NCI-H69 (cell line): Measurements from ENCODE around the gene CALM3.
"Not testable (repeated sequence)": the region's sequence is repeated elsewhere in the genome, so short reads cannot be mapped to it uniquely, and the experiment has no call there.

ENCODE experiments used
- DNase-seq: peaks from one replicate; lab custom pipeline; 2025; lab: John Stamatoyannopoulos, UW

CALM3 gene

GRCh38 chr19:46616631-46617322, 15.6 kb downstream of the CALM3 start:
- peak; percentile 88 for DNase-seq

DNA sequence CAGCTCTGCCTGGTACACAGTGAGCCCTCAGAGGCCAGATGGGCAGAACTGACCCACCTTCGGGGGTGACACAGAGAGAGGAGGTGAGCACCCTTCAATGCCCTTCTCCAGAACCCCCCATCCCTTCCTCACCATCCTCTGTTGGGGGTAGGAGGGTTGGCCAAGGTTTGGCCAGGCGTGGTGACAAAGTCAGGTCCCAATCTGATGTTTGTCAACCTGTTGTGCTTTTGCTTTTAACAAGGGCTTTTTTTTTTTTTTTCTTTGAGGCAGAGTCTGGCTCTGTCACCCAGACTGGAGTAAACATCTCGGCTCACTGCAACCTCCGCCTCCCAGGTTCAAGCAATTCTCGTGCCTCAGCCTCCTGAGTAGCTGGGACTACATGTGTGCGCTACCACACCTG, 16.5 kb downstream of the CALM3 start:
- no peak for DNase-seq

- DNase-seq: peak; percentile 76
These were observed 17.6 kb downstream of the CALM3 start for GRCh38 chr19:46618670-46619231.

- no peak for DNase-seq
These were observed 19.1 kb downstream of the CALM3 start for GRCh38 chr19:46620267-46620666.

GRCh38 chr19:46620716-46621115, 19.6 kb downstream of the CALM3 start:
- DNase-seq: no peak

DNA sequence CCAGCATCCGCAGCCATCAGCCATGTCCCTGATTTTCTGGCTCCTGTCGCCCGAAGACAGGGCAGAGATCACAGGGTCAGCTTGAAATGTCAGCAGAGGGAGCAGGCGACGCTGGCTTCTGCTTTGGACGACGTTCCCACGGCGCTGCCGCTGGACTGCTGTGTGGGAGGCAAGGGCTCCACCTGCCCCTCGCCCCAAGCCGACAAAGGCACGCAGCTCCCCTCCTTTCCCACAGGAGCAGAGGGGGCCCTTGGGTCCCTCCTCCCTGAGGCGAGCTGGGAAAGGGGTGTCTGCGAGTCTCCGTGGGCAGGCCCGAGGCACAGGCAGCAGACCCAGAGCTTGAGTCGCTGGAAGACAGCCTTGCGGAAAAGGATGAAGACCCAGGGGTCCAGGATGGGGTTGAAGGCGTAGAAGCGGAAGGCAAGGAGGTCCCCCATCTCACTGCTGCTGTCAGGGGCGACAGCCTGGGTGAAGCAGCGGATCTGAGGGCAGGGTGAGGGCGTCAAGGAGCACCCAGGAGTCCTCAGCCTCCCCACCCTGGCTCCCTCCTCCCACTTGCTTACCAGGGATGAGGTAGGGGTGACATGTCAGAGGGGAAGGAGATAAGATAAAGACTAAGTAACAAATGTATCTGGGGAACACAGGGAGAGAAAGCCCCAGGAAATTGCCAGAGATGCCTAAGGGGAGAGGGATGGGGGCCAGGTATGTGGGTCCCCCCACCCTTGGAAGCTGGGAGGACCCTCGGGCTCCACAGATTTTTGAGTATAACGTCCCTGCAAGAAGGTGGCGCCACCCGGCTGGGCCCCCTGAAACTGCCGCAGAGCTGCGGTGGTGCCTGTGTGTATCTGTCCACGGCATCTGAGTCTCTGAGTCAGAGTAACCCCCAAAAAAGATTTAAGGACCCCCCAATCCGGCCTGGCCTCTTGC, 20.3 kb downstream of the CALM3 start:
- DNase-seq: no peak

DNA sequence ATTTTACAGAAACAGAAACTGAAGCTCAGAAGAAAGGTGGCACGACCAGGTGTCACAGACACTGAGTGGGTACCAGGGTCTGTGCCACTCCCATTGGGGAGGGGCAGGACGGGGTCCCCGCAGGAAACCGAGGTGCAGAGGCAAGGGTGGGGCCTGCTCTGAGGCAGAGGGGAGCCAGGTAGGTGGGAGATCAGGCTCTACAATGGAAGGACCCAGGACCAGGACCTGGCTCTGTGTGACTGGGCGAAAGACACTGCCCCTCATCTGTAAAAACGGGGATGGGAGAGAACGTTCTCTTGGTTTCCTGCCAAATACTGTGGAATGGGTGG, 21.0 kb downstream of the CALM3 start:
- DNase-seq: no peak

GRCh38 chr19:46623915-46624502, 22.9 kb downstream of the CALM3 start:
- no peak for DNase-seq

DNA sequence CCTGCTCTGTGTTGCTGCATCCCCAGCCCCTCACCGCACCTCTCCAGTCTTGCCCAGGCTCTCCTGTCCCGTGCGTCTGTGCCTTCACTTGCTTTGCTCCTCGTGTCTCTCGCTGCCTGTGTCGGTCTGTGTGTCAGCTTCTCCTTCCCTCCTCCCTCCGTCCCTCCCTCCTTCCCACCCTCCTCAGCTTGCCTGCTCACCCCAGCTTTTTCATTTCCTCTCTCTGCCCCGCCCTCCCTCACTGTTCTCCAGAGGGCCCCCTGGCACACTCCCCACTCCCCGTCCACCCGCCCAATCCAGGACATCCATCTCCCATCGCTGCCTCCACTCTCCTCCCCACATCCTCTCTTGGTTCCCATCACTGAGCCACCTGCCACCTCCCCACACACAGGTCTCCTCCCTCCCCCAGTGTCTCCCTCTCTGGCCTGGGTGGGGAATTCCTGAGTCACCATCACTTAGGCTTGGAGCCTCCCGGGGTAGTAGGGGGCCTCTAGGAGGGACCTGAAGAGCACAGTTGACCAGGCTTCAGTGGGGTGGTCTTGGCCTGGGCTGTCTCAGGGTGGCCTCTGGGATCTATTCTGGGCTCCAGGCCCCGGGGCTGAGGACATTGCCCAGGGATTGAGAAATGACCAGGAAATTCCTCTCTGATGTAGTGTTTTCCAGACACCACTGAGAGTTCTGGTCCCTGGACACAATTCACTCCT, 24.0 kb downstream of the CALM3 start, which contains the start of gene PTGIR:
TSS of gene PTGIR (minus strand) at position 132 of the 704 bp plus-strand sequence. CDS start 864 bp downstream, outside the sequence.
- peak; percentile 54 for DNase-seq

GRCh38 chr19:46625731-46626130, 24.6 kb downstream of the CALM3 start:
- no peak for DNase-seq

DNA sequence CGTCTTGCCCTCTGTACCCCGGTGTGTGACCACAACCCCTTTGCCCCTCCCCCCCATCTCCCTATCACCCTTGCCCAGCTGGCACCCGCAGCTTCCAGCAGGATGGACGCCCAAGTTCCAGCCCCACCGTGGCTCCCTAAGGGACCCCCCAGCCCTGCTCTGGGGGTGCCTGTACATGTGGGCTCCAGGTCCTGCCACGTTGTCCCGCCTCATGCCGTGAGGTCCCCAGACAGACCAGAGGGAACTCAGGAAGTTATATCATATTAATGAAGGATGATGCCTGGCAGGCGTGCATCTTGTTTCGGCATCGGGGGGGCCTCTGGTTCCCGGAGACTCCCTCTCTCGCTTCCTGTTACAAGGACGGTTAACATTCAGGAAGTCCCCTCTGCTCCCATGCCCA, 25.3 kb downstream of the CALM3 start:
- no peak for DNase-seq

DNA sequence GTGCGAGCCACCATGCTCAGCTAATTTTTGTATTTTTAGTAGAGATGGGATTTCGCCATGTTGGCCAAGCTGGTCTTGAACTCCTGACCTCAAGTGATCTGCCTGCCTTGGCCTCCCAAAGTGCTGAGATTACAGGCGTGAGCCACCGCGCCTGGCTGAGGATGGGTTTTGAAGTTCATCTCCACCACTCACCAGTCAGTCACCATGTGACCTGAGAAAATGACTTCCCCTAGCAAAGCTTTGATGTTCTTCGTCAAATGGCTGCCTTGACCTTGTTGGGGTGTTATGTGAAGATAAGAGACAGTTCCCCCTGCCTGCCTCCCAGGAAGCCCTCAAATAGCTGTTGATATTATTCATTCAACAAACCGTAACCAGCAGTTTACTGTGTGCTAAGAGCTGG, 27.8 kb downstream of the CALM3 start:
- DNase-seq: not testable (repeated sequence)

- no peak for DNase-seq
These were observed 28.5 kb downstream of the CALM3 start for GRCh38 chr19:46629546-46630025.

GRCh38 chr19:46630586-46631205, 29.6 kb downstream of the CALM3 start:
- peak; percentile 24 for DNase-seq

- DNase-seq: peak; percentile 23
These were observed 30.4 kb downstream of the CALM3 start for GRCh38 chr19:46631481-46631880.

- DNase-seq: no peak
These were observed 32.0 kb downstream of the CALM3 start for GRCh38 chr19:46633130-46633529.

- peak; percentile 93 for DNase-seq
These were observed 33.0 kb downstream of the CALM3 start for GRCh38 chr19:46634045-46634655.

- peak; percentile 96 for DNase-seq
These were observed 33.6 kb downstream of the CALM3 start for GRCh38 chr19:46634656-46635218.

DNA sequence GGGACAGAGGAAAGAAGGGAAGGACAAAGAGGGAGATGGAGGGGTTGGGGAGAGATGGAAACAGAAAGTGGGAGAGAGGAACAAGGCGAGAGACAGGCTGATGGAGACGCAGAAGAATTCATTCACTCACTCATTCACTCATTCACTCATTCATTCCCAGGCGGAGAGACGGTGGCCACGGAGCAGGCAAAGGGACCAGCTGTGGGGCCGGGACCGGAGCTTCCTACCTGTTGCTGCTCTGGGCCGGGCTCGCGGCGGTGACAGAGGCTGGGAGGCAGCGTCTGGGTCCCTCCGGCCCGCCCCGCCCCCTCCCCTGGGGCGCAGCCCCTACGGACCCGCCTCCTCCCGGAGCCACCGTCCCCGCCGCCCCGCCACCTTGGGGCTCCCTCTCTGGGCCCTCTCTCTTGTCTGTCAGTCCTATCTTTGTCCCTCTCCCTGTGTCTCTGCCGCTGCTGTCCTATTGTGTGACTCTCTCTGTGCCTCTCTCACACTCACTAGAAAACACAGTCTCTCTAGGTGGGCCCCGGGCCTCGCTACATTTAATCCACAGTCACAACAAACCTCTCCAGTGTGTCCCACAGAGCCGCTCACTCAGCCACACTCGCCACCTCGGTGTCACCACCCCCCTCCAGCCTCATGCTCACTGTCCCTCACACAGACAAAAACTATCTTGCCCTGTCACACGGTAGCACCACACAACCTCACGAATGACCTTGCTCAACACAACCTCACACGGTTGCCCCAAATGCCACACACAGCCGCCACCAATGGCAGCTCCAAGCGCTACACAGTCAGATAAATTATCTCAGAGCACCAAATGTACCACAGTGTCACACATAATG, 35.0 kb downstream of the CALM3 start, which contains the start of gene GNG8:
TSS of gene GNG8 (minus strand) at position 283 of the 842 bp plus-strand sequence. CDS start 1,520 bp downstream, outside the sequence.
- DNase-seq: peak; percentile 61
